Smooth muscle cell (in vitro differentiated cells): ENCODE measurements around the gene BAK1. TPM values are rescaled to one million over a fixed set of nuclear protein-coding genes. Genes with fewer than 3 reads are reported as not detected.

ENCODE experiments used
- DNase-seq: peaks from one replicate; lab custom pipeline; 2025; ENCODE audit not compliant: unreplicated experiment; lab: John Stamatoyannopoulos, UW
- H2AFZ ChIP-seq: fragments of 200-600 bp; sonication (generic); 2 replicates; pipeline ENCODE4 v1.6.0; 2016; ENCODE audit warnings: antibody characterized with exemption, low read depth, mild to moderate bottlenecking
- H3F3A ChIP-seq: fragments of 200-600 bp; sonication (generic); 2 replicates; pipeline ENCODE4 v1.6.0; 2017; ENCODE audit warnings: antibody characterized with exemption, low read depth
- H3K27ac ChIP-seq: fragments of 200-600 bp; sonication (generic); 2 replicates; pipeline ENCODE4 v1.5.1; 2016; ENCODE audit warnings: low read depth, mild to moderate bottlenecking
- H3K27me3 ChIP-seq: fragments of 200-600 bp; sonication (generic); 2 replicates; pipeline ENCODE4 v1.6.1; 2016; ENCODE audit warnings: low read depth, mild to moderate bottlenecking
- H3K36me3 ChIP-seq: fragments of 200-600 bp; sonication (generic); 2 replicates; pipeline ENCODE4 v1.5.1; 2016; ENCODE audit warnings: low read depth
- H3K4me1 ChIP-seq: fragments of 200-600 bp; sonication (generic); 2 replicates; pipeline ENCODE4 v1.5.1; 2016; ENCODE audit warnings: low read depth
- H3K4me2 ChIP-seq: fragments of 200-600 bp; sonication (generic); 2 replicates; pipeline ENCODE4 v1.6.0; 2016; ENCODE audit warnings: mild to moderate bottlenecking
- H3K4me3 ChIP-seq: fragments of 200-600 bp; sonication (generic); 2 replicates; pipeline ENCODE4 v1.5.1; 2016; ENCODE audit warnings: mild to moderate bottlenecking
- H3K79me2 ChIP-seq: fragments of 200-600 bp; sonication (generic); 2 replicates; pipeline ENCODE4 v1.6.0; 2016; ENCODE audit warnings: low read depth, mild to moderate bottlenecking
- H3K9ac ChIP-seq: fragments of 200-600 bp; sonication (generic); 2 replicates; pipeline ENCODE4 v1.6.0; 2016; ENCODE audit warnings: low read depth
- H3K9me3 ChIP-seq: fragments of 200-600 bp; sonication (generic); replicated peaks from 2 replicates; pipeline ENCODE4 v1.5.1; 2016; ENCODE audit warnings: low read depth
- H4K20me1 ChIP-seq: fragments of 200-600 bp; sonication (generic); 2 replicates; pipeline ENCODE4 v1.6.0; 2016; ENCODE audit warnings: low read depth
- WGBS: methylation state at CpG from one replicate; pipeline ENCODE4 v1.1.7; 2016; ENCODE audit warnings: low lambda C conversion rate; 5-methylcytosine and 5-hydroxymethylcytosine counted together
- polyA plus RNA-seq: library from polyadenylated mRNA; unstranded; fragments of >200 nt; fragmentation: Nextera tagmentation; extraction: Ambion mirVana; gene quantifications from 2 replicates; pipeline ENCODE4 v1.2.1, GENCODE V29; 2016
- total RNA-seq: library from RNA; depleted of rRNA; stranded (reverse); fragments of >200 nt; gene quantifications from 2 replicates; pipeline ENCODE4 v1.2.3, GENCODE V29; 2014
- TF ChIP-seq, protein P1 (sequence below): fragments of 200-600 bp; sonication (generic); IDR thresholded peaks from 2 replicates; pipeline ENCODE4 v1.5.1; 2017; ENCODE audit warnings: borderline replicate concordance, mild to moderate bottlenecking, antibody characterized with exemption; ENCODE audit not compliant: insufficient read depth, poor library complexity, severe bottlenecking

BAK1 gene
- total and polyA plus RNA-seq, 2 experiments from 2014 or later: 23.6 to 50.4 TPM

DNA sequence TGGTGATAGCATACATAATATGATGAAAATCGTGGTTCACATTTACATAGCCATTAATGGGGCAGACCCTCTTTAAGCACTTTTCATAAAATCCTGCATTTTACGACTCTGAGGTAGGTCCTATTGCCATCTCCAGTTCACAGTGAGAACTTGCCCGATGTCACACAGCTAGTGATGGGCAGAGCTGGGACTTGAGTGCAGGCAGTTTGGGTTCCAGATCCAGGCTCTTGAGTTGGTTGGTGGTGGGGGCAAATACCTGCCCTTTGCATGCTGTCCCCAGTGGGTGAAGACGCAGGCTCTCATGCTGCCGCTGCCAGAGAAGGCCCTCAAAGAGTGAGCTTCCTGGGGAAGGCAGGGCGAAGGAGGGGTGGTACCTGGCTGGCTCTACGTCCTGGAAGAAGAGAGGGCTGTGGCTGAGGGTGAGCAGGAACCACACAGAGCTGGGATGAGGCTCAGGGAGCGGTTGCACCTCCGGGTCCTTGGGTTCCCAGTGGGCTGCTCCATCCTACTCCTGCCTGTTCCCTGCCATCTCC, 6.1 kb upstream of the BAK1 start:
- Histone ChIP-seq H3K4me3 (no peak overlapping the region), H2AFZ (peak overlapping the region; percentile 69), H3K27me3 (no peaks in the 10 kb centered on the region), H3K79me2 (no peaks in the 10 kb centered on the region), H3K36me3 (no peaks in the 10 kb centered on the region), H3K9me3 (no peaks in the 10 kb centered on the region), H3K4me1 (peaks cover 9% of the 10 kb centered on the region), H3F3A (no peaks in the 10 kb centered on the region), H3K4me2 (peak overlapping the region; percentile 83), H3K9ac (no peak overlapping the region), H3K27ac (no peak overlapping the region), H4K20me1 (no peaks in the 10 kb centered on the region)
- DNase-seq: no peak
- WGBS: 90% methylated on average over 9 of the region's 9 CpGs
- TF ChIP-seq, protein P1, sequence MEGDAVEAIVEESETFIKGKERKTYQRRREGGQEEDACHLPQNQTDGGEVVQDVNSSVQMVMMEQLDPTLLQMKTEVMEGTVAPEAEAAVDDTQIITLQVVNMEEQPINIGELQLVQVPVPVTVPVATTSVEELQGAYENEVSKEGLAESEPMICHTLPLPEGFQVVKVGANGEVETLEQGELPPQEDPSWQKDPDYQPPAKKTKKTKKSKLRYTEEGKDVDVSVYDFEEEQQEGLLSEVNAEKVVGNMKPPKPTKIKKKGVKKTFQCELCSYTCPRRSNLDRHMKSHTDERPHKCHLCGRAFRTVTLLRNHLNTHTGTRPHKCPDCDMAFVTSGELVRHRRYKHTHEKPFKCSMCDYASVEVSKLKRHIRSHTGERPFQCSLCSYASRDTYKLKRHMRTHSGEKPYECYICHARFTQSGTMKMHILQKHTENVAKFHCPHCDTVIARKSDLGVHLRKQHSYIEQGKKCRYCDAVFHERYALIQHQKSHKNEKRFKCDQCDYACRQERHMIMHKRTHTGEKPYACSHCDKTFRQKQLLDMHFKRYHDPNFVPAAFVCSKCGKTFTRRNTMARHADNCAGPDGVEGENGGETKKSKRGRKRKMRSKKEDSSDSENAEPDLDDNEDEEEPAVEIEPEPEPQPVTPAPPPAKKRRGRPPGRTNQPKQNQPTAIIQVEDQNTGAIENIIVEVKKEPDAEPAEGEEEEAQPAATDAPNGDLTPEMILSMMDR: no peak

DNA sequence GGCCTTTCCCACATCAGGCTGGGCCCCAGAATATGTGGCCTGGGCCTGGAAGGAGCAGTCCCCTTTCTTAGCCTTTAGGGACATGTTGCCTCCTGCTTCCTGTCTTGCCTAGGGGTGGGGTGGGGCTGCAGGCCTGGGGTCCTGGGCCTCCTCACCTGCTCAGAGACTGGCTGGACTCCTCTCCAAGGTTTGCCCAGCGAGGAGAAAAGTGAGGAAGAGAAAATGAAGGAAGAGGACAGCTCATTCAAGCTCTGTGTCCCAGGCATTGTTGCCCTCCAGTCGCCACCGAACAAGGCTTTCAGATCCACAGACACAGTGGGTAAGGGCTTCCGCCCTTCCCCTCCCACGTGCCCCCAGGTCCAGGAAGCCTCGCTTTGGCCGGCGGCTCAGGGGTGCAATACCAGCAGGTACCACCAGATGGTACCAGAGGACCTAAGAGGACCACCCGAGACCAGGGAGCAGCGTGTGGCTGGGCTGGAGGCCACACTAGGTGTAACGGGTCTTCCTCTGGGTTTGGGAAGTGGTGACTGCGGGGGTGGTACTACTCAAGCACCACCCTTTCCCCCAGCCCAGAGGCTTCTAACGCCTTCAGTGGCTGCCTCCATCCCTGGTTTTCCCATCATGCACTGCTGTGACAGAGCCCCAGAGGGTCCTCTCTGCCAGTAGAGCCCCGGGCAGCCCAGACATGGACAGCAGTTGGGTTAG, 5.5 kb upstream of the BAK1 start:
- Histone ChIP-seq H3K9me3 (no peaks in the 10 kb centered on the region), H3K4me3 (no peak overlapping the region), H3K4me1 (peaks cover 7% of the 10 kb centered on the region), H3K36me3 (no peaks in the 10 kb centered on the region), H2AFZ (peak overlapping the region; percentile 69), H3K27ac (no peak overlapping the region), H3K79me2 (peaks cover 5% of the 10 kb centered on the region), H3F3A (no peaks in the 10 kb centered on the region), H3K27me3 (no peaks in the 10 kb centered on the region), H4K20me1 (no peaks in the 10 kb centered on the region), H3K4me2 (peak overlapping the region; percentile 83), H3K9ac (no peak overlapping the region)
- 21% methylated on average over 14 of the region's 14 CpGs for WGBS
- DNase-seq: peak; percentile 35
- TF ChIP-seq, protein P1: peak; percentile 91

DNA sequence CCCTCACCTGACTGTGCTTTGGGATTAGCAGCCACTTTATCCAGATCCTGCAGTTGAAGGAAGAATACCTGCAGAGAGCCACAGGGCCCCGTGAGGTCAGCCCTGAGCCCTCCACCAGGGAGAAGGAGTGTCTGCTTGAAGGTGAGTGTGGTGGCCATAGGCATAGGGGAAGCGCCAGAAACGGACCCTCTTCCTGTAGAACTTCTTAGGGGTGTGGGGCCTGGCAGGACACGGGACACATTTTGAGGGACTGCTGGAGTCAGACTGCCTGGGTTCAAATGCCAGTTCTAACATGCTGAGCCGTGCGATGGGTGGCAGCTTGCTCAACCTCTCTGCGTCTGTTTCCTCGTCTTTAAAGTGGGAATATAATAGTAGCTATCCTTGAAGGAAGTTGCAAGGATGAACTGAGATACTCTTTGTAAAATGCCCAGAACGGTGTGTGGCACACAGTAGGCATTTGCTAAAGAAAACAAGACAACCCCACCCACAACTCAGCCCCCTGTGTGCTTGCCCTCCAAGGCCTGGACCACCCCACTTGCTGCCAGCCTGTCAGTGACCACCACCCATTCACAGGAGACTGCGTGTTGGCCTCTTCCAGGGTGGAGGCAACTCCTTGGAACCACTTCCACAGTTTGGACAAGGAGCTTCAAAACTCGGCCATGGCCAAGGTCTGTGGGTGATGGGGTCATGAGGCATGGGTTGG, 4.8 kb upstream of the BAK1 start:
- TF ChIP-seq, protein P1: no peak
- H3F3A ChIP-seq: no peaks in the 10 kb centered on the region
- H3K27me3 ChIP-seq: no peaks in the 10 kb centered on the region
- no peaks in the 10 kb centered on the region for H4K20me1 ChIP-seq
- 85% methylated on average over 11 of the region's 11 CpGs for WGBS
- no peak overlapping the region for H3K9ac ChIP-seq
- H3K4me2 ChIP-seq: no peak overlapping the region
- no peak overlapping the region for H3K4me3 ChIP-seq
- H3K4me1 ChIP-seq: peaks cover 7% of the 10 kb centered on the region
- no peak for DNase-seq
- H3K9me3 ChIP-seq: no peaks in the 10 kb centered on the region
- H2AFZ ChIP-seq: no peak overlapping the region
- peaks cover 8% of the 10 kb centered on the region for H3K79me2 ChIP-seq
- H3K27ac ChIP-seq: no peak overlapping the region
- no peaks in the 10 kb centered on the region for H3K36me3 ChIP-seq
